H9 (cell line): ENCODE results near the gene TMEM132D. TPM values are rescaled to one million over a fixed set of nuclear protein-coding genes. Genes with fewer than 3 reads are reported as not detected.

Experiments
- DNase-seq: peaks from one replicate; pipeline ENCODE4 v3.0.0-alpha.2; 2017
- H2AFZ ChIP-seq: one replicate; pipeline ENCODE4 v1.6.1; 2013; ENCODE audit warnings: mild to moderate bottlenecking, low read length, control low read depth, moderate library complexity
- H2AK5ac ChIP-seq: 2 replicates; pipeline ENCODE4 v1.6.1; 2013; ENCODE audit warnings: low read length, control low read depth, mixed read lengths; ENCODE audit not compliant: insufficient read length
- H2BK120ac ChIP-seq: one replicate; pipeline ENCODE4 v1.6.1; 2013; ENCODE audit warnings: low read depth, mild to moderate bottlenecking, low read length, control low read depth, inconsistent platforms; ENCODE audit not compliant: poor library complexity, severe bottlenecking
- H2BK12ac ChIP-seq: 2 replicates; pipeline ENCODE4 v1.6.1; 2013; ENCODE audit warnings: low read length, control low read depth, mixed read lengths, low read depth; ENCODE audit not compliant: insufficient read length
- H2BK15ac ChIP-seq: 2 replicates; pipeline ENCODE4 v1.6.1; 2013; ENCODE audit warnings: low read depth, low read length, control low read depth
- H2BK20ac ChIP-seq: one replicate; pipeline ENCODE4 v1.6.1; 2013; ENCODE audit warnings: low read depth, mild to moderate bottlenecking, low read length, control low read depth, inconsistent platforms; ENCODE audit not compliant: poor library complexity, severe bottlenecking
- H2BK5ac ChIP-seq: 2 replicates; pipeline ENCODE4 v1.6.1; 2013; ENCODE audit warnings: low read length, control low read depth, mixed read lengths; ENCODE audit not compliant: insufficient read length
- H3K14ac ChIP-seq: 2 replicates; pipeline ENCODE4 v1.6.1; 2013; ENCODE audit warnings: low read length, control low read depth; ENCODE audit not compliant: insufficient read depth
- H3K18ac ChIP-seq: 2 replicates; pipeline ENCODE4 v1.6.1; 2013; ENCODE audit warnings: low read depth, mild to moderate bottlenecking, mixed read lengths, low read length, control low read depth; ENCODE audit not compliant: insufficient read length
- H3K23ac ChIP-seq: 2 replicates; pipeline ENCODE4 v1.6.1; 2013; ENCODE audit warnings: low read length, control low read depth, mixed read lengths, low read depth; ENCODE audit not compliant: insufficient read length
- H3K23me2 ChIP-seq: 2 replicates; pipeline ENCODE4 v1.6.1; 2013; ENCODE audit warnings: low read depth, mild to moderate bottlenecking, mixed read lengths, low read length, control low read depth; ENCODE audit not compliant: insufficient read length, poor library complexity, severe bottlenecking
- H3K27ac ChIP-seq: 2 replicates; pipeline ENCODE4 v1.5.1; 2013; ENCODE audit warnings: low read length, control low read depth, mixed read lengths, low read depth; ENCODE audit not compliant: insufficient read length
- H3K27me3 ChIP-seq: 2 replicates; pipeline ENCODE4 v1.6.1; 2013; ENCODE audit warnings: low read length, control low read depth, inconsistent platforms; ENCODE audit not compliant: insufficient read depth
- H3K4ac ChIP-seq: 2 replicates; pipeline ENCODE4 v1.6.1; 2013; ENCODE audit warnings: low read depth, mild to moderate bottlenecking, control low read depth, inconsistent platforms, low read length, moderate library complexity
- H3K4me1 ChIP-seq: 2 replicates; pipeline ENCODE4 v1.6.1; 2013; ENCODE audit warnings: low read length, control low read depth, inconsistent platforms; ENCODE audit not compliant: insufficient read depth
- H3K4me2 ChIP-seq: 2 replicates; pipeline ENCODE4 v1.6.1; 2013; ENCODE audit warnings: low read length, control low read depth, mixed read lengths; ENCODE audit not compliant: insufficient read length, insufficient read depth
- H3K56ac ChIP-seq: 2 replicates; pipeline ENCODE4 v1.6.1; 2013; ENCODE audit warnings: low read depth, mild to moderate bottlenecking, mixed read lengths, low read length, control low read depth; ENCODE audit not compliant: insufficient read length
- H3K79me1 ChIP-seq: 2 replicates; pipeline ENCODE4 v1.6.1; 2013; ENCODE audit warnings: low read depth, mild to moderate bottlenecking, moderate library complexity, low read length, control low read depth, inconsistent platforms; ENCODE audit not compliant: insufficient read depth, poor library complexity, severe bottlenecking
- H3K79me2 ChIP-seq: 2 replicates; pipeline ENCODE4 v1.6.1; 2013; ENCODE audit warnings: low read length, control low read depth, inconsistent platforms; ENCODE audit not compliant: insufficient read depth
- H3K9ac ChIP-seq: 2 replicates; pipeline ENCODE4 v1.6.1; 2013; ENCODE audit warnings: low read length, control low read depth, mixed read lengths; ENCODE audit not compliant: insufficient read length; ENCODE audit errors: extremely low read depth
- H3K9me3 ChIP-seq: one replicate; pipeline ENCODE4 v1.6.1; 2013; ENCODE audit warnings: low read depth, low read length, inconsistent platforms; ENCODE audit not compliant: control insufficient read depth
- H3T11ph ChIP-seq: one replicate; pipeline ENCODE4 v1.6.1; 2013; ENCODE audit warnings: mild to moderate bottlenecking, low read length, control low read depth, inconsistent platforms
- H4K20me1 ChIP-seq: one replicate; pipeline ENCODE4 v1.6.1; 2013; ENCODE audit not compliant: control insufficient read depth, insufficient read length, insufficient read depth
- H4K5ac ChIP-seq: 2 replicates; pipeline ENCODE4 v1.6.1; 2013; ENCODE audit warnings: low read depth, mild to moderate bottlenecking, mixed read lengths, low read length, control low read depth; ENCODE audit not compliant: insufficient read length
- H4K8ac ChIP-seq: replicated peaks from 2 replicates; pipeline ENCODE4 v1.6.1; 2013; ENCODE audit warnings: low read length, control low read depth, mixed read lengths, low read depth; ENCODE audit not compliant: insufficient read length
- H4K91ac ChIP-seq: 2 replicates; pipeline ENCODE4 v1.6.1; 2013; ENCODE audit warnings: low read depth, mild to moderate bottlenecking, moderate library complexity, mixed read lengths, low read length, control low read depth; ENCODE audit not compliant: insufficient read length
- H3K27ac Mint-ChIP-seq, 3 experiments: 2 replicates in 2 of 3; 3 replicates in 1 of 3; pipeline ENCODE4 v1.8.0; 2020 to 2021; ENCODE audit warnings: mixed read lengths in 3 of 3, mild to moderate bottlenecking in 1 of 3, moderate library complexity in 1 of 3
- H3K27me3 Mint-ChIP-seq: 2 replicates; pipeline ENCODE4 v1.8.0; 2021; ENCODE audit warnings: low read depth, mild to moderate bottlenecking, moderate library complexity, mixed read lengths
- H3K36me3 Mint-ChIP-seq, 3 experiments: 2 replicates in 2 of 3; 3 replicates in 1 of 3; pipeline ENCODE4 v1.8.0; 2020 to 2021; ENCODE audit warnings: low read depth in 3 of 3, mixed read lengths in 3 of 3; ENCODE audit not compliant: insufficient read depth in 1 of 3
- H3K4me1 Mint-ChIP-seq, 2 experiments: 2 replicates each; pipeline ENCODE4 v1.8.0; 2020; ENCODE audit warnings: mixed read lengths in 2 of 2
- H3K4me3 Mint-ChIP-seq, 2 experiments: 2 replicates in 1 of 2; 3 replicates in 1 of 2; pipeline ENCODE4 v1.8.0; 2020 to 2021; ENCODE audit warnings: mild to moderate bottlenecking in 2 of 2, mixed read lengths in 2 of 2, moderate library complexity in 1 of 2
- H3K9me3 Mint-ChIP-seq, 2 experiments: 2 replicates in 1 of 2; 3 replicates in 1 of 2; pipeline ENCODE4 v1.8.0; 2020; ENCODE audit warnings: mild to moderate bottlenecking in 2 of 2, mixed read lengths in 2 of 2, moderate library complexity in 1 of 2
- WGBS: extraction: QIAGEN DNeasy Blood & Tissue Kit; methylation state at CpG from one replicate; pipeline ENCODE4 v1.1.7; 2013; ENCODE audit warnings: missing lambda C conversion rate, low lambda C conversion rate, mixed read lengths; ENCODE audit not compliant: insufficient read length; ENCODE audit errors: extremely low coverage; 5-methylcytosine and 5-hydroxymethylcytosine counted together
- total RNA-seq: library from RNA; stranded (reverse); gene quantifications from 2 replicates; pipeline ENCODE4 v1.2.1, GENCODE V29; 2021
- TF ChIP-seq, protein P1 (sequence below): fragments of 200-600 bp; sonication (generic); conservative IDR thresholded peaks from 3 replicates; pipeline ENCODE4 v1.8.0; 2021; ENCODE audit warnings: antibody characterized with exemption, mild to moderate bottlenecking

The TMEM132D gene
- total RNA-seq, 1 experiment from 2014 or later = 6.1 TPM

DNA sequence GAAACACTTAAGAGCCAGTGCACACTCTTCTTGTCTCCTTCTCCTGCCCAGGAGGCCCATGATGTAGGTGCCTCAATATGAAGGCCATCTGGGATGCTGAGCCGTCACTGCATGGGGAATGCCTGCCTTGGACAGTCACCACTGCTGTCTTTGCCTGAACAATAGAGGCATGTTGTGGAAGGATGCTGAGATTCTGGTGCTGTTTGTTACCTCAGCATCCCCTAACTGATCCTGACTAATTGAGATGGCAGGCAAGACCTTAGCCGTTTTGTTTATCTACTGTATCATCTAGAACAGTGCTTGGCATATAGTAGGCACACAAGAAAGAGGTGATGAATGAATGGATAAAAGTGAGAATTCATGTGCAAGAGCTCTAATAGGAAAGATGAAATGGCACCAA lies 797.1 kb downstream of the TMEM132D start:
- H3K23me2 ChIP-seq = no peaks in the 10 kb centered on the region
- H2BK12ac ChIP-seq = no peak overlapping the region
- no peak overlapping the region for H2AFZ ChIP-seq
- no peak overlapping the region for H2BK20ac ChIP-seq
- no peak for DNase-seq
- H3K4me1 ChIP-seq = no peaks in the 10 kb centered on the region
- H3K4me3 Mint-ChIP-seq = no peak overlapping the region
- no peak overlapping the region for H3K23ac ChIP-seq
- H3K27ac ChIP-seq = no peak overlapping the region
- WGBS = no CpG with 5 or more reads among the region's 2 CpGs
- H3K4ac ChIP-seq = no peak overlapping the region
- H3K14ac ChIP-seq = no peak overlapping the region
- H3K9me3 ChIP-seq = no peaks in the 10 kb centered on the region
- H3K79me1 ChIP-seq = no peaks in the 10 kb centered on the region
- H3K4me1 Mint-ChIP-seq = peaks cover 2 to 13% of the 10 kb centered on the region in 2 experiments; a peak in 3 of 4 replicates
- no peak overlapping the region for H2BK120ac ChIP-seq
- no peaks in the 10 kb centered on the region for H4K20me1 ChIP-seq
- H3K27ac Mint-ChIP-seq = no peak overlapping the region
- peaks cover 0 to 3% (median 2%) of the 10 kb centered on the region in 3 experiments; a peak in 2 of 7 replicates for H3K36me3 Mint-ChIP-seq
- H2BK5ac ChIP-seq = no peak overlapping the region
- H2BK15ac ChIP-seq = no peak overlapping the region
- H3K9me3 Mint-ChIP-seq = peaks cover 3 to 12% of the 10 kb centered on the region in 2 experiments; a peak in 4 of 5 replicates
- no peak overlapping the region for H3K9ac ChIP-seq
- H3K4me2 ChIP-seq = no peak overlapping the region
- no peak overlapping the region for H3T11ph ChIP-seq
- H4K8ac ChIP-seq = no peak overlapping the region
- H4K91ac ChIP-seq = no peak overlapping the region
- TF ChIP-seq, protein P1, sequence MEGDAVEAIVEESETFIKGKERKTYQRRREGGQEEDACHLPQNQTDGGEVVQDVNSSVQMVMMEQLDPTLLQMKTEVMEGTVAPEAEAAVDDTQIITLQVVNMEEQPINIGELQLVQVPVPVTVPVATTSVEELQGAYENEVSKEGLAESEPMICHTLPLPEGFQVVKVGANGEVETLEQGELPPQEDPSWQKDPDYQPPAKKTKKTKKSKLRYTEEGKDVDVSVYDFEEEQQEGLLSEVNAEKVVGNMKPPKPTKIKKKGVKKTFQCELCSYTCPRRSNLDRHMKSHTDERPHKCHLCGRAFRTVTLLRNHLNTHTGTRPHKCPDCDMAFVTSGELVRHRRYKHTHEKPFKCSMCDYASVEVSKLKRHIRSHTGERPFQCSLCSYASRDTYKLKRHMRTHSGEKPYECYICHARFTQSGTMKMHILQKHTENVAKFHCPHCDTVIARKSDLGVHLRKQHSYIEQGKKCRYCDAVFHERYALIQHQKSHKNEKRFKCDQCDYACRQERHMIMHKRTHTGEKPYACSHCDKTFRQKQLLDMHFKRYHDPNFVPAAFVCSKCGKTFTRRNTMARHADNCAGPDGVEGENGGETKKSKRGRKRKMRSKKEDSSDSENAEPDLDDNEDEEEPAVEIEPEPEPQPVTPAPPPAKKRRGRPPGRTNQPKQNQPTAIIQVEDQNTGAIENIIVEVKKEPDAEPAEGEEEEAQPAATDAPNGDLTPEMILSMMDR = no peak
- no peaks in the 10 kb centered on the region for H3K27me3 ChIP-seq
- no peak overlapping the region for H3K18ac ChIP-seq
- no peak overlapping the region for H3K56ac ChIP-seq
- H4K5ac ChIP-seq = no peak overlapping the region
- H3K27me3 Mint-ChIP-seq = peaks cover 1% of the 10 kb centered on the region
- no peak overlapping the region for H2AK5ac ChIP-seq
- H3K79me2 ChIP-seq = no peaks in the 10 kb centered on the region
